A673 (cell line): ENCODE measurements around the gene TMEM164.

ENCODE experiments used
- CTCF ChIP-seq: fragments of 300-800, 200-600 bp; sonication (generic); conservative IDR thresholded peaks from 2 replicates; pipeline ENCODE4 v1.5.1; 2017; ENCODE audit warnings: low read depth, mild to moderate bottlenecking, antibody characterized with exemption, low read length, moderate library complexity, mixed read lengths
- EZH2 ChIP-seq: fragments of 200-600 bp; sonication (generic); IDR thresholded peaks from 2 replicates; pipeline ENCODE4 v1.6.1; 2017; ENCODE audit warnings: borderline replicate concordance, low read depth, mild to moderate bottlenecking, mixed read lengths, antibody characterized with exemption, low read length; ENCODE audit not compliant: poor library complexity, severe bottlenecking

DNA sequence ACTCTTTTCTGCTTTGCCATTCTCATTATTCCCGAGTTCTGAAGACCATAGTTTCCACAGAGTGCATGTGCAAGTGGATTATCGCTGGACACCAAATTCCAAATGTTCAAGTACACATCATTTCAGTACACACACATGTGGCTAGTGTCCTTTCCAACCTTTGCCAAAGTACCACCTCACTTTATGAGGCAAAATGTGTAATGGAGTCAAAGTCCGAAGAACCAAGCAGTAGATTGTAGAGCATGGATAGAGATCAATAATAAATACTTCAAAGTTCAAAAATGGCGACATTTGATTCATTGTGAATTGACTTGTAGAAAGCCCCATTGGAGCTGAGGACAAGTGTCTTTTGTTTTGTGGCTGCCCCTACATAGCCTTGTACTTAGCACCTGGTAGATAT lies 115.6 kb downstream of the TMEM164 start:
- TF ChIP-seq CTCF (no peak), EZH2 (no peak)
